H9 (cell line): ENCODE results near the gene GALNT2. TPM values are rescaled to one million over a fixed set of nuclear protein-coding genes. Genes with fewer than 3 reads are reported as not detected.
A peak's percentile ranks its signal among the peaks of the same experiment; 100 is the strongest.

ENCODE experiments used
- DNase-seq: peaks from one replicate; pipeline ENCODE4 v3.0.0-alpha.2; 2017
- H2AFZ ChIP-seq: one replicate; pipeline ENCODE4 v1.6.1; 2013; ENCODE audit warnings: mild to moderate bottlenecking, low read length, control low read depth, moderate library complexity
- H2AK5ac ChIP-seq: 2 replicates; pipeline ENCODE4 v1.6.1; 2013; ENCODE audit warnings: low read length, control low read depth, mixed read lengths; ENCODE audit not compliant: insufficient read length
- H2BK120ac ChIP-seq: one replicate; pipeline ENCODE4 v1.6.1; 2013; ENCODE audit warnings: low read depth, mild to moderate bottlenecking, low read length, control low read depth, inconsistent platforms; ENCODE audit not compliant: poor library complexity, severe bottlenecking
- H2BK12ac ChIP-seq: 2 replicates; pipeline ENCODE4 v1.6.1; 2013; ENCODE audit warnings: low read length, control low read depth, mixed read lengths, low read depth; ENCODE audit not compliant: insufficient read length
- H2BK15ac ChIP-seq: 2 replicates; pipeline ENCODE4 v1.6.1; 2013; ENCODE audit warnings: low read depth, low read length, control low read depth
- H2BK20ac ChIP-seq: one replicate; pipeline ENCODE4 v1.6.1; 2013; ENCODE audit warnings: low read depth, mild to moderate bottlenecking, low read length, control low read depth, inconsistent platforms; ENCODE audit not compliant: poor library complexity, severe bottlenecking
- H2BK5ac ChIP-seq: 2 replicates; pipeline ENCODE4 v1.6.1; 2013; ENCODE audit warnings: low read length, control low read depth, mixed read lengths; ENCODE audit not compliant: insufficient read length
- H3K14ac ChIP-seq: 2 replicates; pipeline ENCODE4 v1.6.1; 2013; ENCODE audit warnings: low read length, control low read depth; ENCODE audit not compliant: insufficient read depth
- H3K18ac ChIP-seq: 2 replicates; pipeline ENCODE4 v1.6.1; 2013; ENCODE audit warnings: low read depth, mild to moderate bottlenecking, mixed read lengths, low read length, control low read depth; ENCODE audit not compliant: insufficient read length
- H3K23ac ChIP-seq: 2 replicates; pipeline ENCODE4 v1.6.1; 2013; ENCODE audit warnings: low read length, control low read depth, mixed read lengths, low read depth; ENCODE audit not compliant: insufficient read length
- H3K23me2 ChIP-seq: 2 replicates; pipeline ENCODE4 v1.6.1; 2013; ENCODE audit warnings: low read depth, mild to moderate bottlenecking, mixed read lengths, low read length, control low read depth; ENCODE audit not compliant: insufficient read length, poor library complexity, severe bottlenecking
- H3K27ac ChIP-seq: 2 replicates; pipeline ENCODE4 v1.5.1; 2013; ENCODE audit warnings: low read length, control low read depth, mixed read lengths, low read depth; ENCODE audit not compliant: insufficient read length
- H3K27me3 ChIP-seq: 2 replicates; pipeline ENCODE4 v1.6.1; 2013; ENCODE audit warnings: low read length, control low read depth, inconsistent platforms; ENCODE audit not compliant: insufficient read depth
- H3K4ac ChIP-seq: 2 replicates; pipeline ENCODE4 v1.6.1; 2013; ENCODE audit warnings: low read depth, mild to moderate bottlenecking, control low read depth, inconsistent platforms, low read length, moderate library complexity
- H3K4me1 ChIP-seq: 2 replicates; pipeline ENCODE4 v1.6.1; 2013; ENCODE audit warnings: low read length, control low read depth, inconsistent platforms; ENCODE audit not compliant: insufficient read depth
- H3K4me2 ChIP-seq: 2 replicates; pipeline ENCODE4 v1.6.1; 2013; ENCODE audit warnings: low read length, control low read depth, mixed read lengths; ENCODE audit not compliant: insufficient read length, insufficient read depth
- H3K56ac ChIP-seq: 2 replicates; pipeline ENCODE4 v1.6.1; 2013; ENCODE audit warnings: low read depth, mild to moderate bottlenecking, mixed read lengths, low read length, control low read depth; ENCODE audit not compliant: insufficient read length
- H3K79me1 ChIP-seq: 2 replicates; pipeline ENCODE4 v1.6.1; 2013; ENCODE audit warnings: low read depth, mild to moderate bottlenecking, moderate library complexity, low read length, control low read depth, inconsistent platforms; ENCODE audit not compliant: insufficient read depth, poor library complexity, severe bottlenecking
- H3K79me2 ChIP-seq: 2 replicates; pipeline ENCODE4 v1.6.1; 2013; ENCODE audit warnings: low read length, control low read depth, inconsistent platforms; ENCODE audit not compliant: insufficient read depth
- H3K9ac ChIP-seq: 2 replicates; pipeline ENCODE4 v1.6.1; 2013; ENCODE audit warnings: low read length, control low read depth, mixed read lengths; ENCODE audit not compliant: insufficient read length; ENCODE audit errors: extremely low read depth
- H3K9me3 ChIP-seq: one replicate; pipeline ENCODE4 v1.6.1; 2013; ENCODE audit warnings: low read depth, low read length, inconsistent platforms; ENCODE audit not compliant: control insufficient read depth
- H3T11ph ChIP-seq: one replicate; pipeline ENCODE4 v1.6.1; 2013; ENCODE audit warnings: mild to moderate bottlenecking, low read length, control low read depth, inconsistent platforms
- H4K20me1 ChIP-seq: one replicate; pipeline ENCODE4 v1.6.1; 2013; ENCODE audit not compliant: control insufficient read depth, insufficient read length, insufficient read depth
- H4K5ac ChIP-seq: 2 replicates; pipeline ENCODE4 v1.6.1; 2013; ENCODE audit warnings: low read depth, mild to moderate bottlenecking, mixed read lengths, low read length, control low read depth; ENCODE audit not compliant: insufficient read length
- H4K8ac ChIP-seq: replicated peaks from 2 replicates; pipeline ENCODE4 v1.6.1; 2013; ENCODE audit warnings: low read length, control low read depth, mixed read lengths, low read depth; ENCODE audit not compliant: insufficient read length
- H4K91ac ChIP-seq: 2 replicates; pipeline ENCODE4 v1.6.1; 2013; ENCODE audit warnings: low read depth, mild to moderate bottlenecking, moderate library complexity, mixed read lengths, low read length, control low read depth; ENCODE audit not compliant: insufficient read length
- H3K27ac Mint-ChIP-seq, 3 experiments: 2 replicates in 2 of 3; 3 replicates in 1 of 3; pipeline ENCODE4 v1.8.0; 2020 to 2021; ENCODE audit warnings: mixed read lengths in 3 of 3, mild to moderate bottlenecking in 1 of 3, moderate library complexity in 1 of 3
- H3K27me3 Mint-ChIP-seq: 2 replicates; pipeline ENCODE4 v1.8.0; 2021; ENCODE audit warnings: low read depth, mild to moderate bottlenecking, moderate library complexity, mixed read lengths
- H3K36me3 Mint-ChIP-seq, 3 experiments: 2 replicates in 2 of 3; 3 replicates in 1 of 3; pipeline ENCODE4 v1.8.0; 2020 to 2021; ENCODE audit warnings: low read depth in 3 of 3, mixed read lengths in 3 of 3; ENCODE audit not compliant: insufficient read depth in 1 of 3
- H3K4me1 Mint-ChIP-seq, 2 experiments: 2 replicates each; pipeline ENCODE4 v1.8.0; 2020; ENCODE audit warnings: mixed read lengths in 2 of 2
- H3K4me3 Mint-ChIP-seq, 2 experiments: 2 replicates in 1 of 2; 3 replicates in 1 of 2; pipeline ENCODE4 v1.8.0; 2020 to 2021; ENCODE audit warnings: mild to moderate bottlenecking in 2 of 2, mixed read lengths in 2 of 2, moderate library complexity in 1 of 2
- H3K9me3 Mint-ChIP-seq, 2 experiments: 2 replicates in 1 of 2; 3 replicates in 1 of 2; pipeline ENCODE4 v1.8.0; 2020; ENCODE audit warnings: mild to moderate bottlenecking in 2 of 2, mixed read lengths in 2 of 2, moderate library complexity in 1 of 2
- CTCF ChIP-seq: fragments of 200-600 bp; sonication (generic); conservative IDR thresholded peaks from 3 replicates; pipeline ENCODE4 v1.8.0; 2021; ENCODE audit warnings: antibody characterized with exemption, mild to moderate bottlenecking
- WGBS: extraction: QIAGEN DNeasy Blood & Tissue Kit; methylation state at CpG from one replicate; pipeline ENCODE4 v1.1.7; 2013; ENCODE audit warnings: missing lambda C conversion rate, low lambda C conversion rate, mixed read lengths; ENCODE audit not compliant: insufficient read length; ENCODE audit errors: extremely low coverage; 5-methylcytosine and 5-hydroxymethylcytosine counted together
- total RNA-seq: library from RNA; stranded (reverse); gene quantifications from 2 replicates; pipeline ENCODE4 v1.2.1, GENCODE V29; 2021

The GALNT2 gene
- total RNA-seq, 1 experiment from 2014 or later, result 57.6 TPM

DNA sequence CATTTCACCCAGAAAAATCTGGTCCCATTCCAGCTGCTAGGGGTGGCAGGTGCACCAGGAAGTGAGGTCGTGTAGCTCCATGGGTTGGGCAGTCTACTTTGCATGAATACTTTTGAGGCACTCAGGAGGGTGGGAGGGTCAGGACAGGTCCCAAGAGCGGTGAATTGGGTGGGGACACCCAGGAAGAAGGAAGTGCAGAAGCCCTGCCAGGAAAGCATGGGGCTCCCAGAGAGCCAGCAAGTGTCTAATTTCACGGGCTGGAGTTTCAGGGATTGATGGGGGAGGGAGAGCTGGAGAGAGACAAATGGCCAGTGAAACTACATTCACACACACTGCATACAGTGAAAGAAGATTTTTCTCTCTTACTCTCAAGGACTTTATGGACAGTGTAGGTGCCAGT is 137.8 kb downstream of the GALNT2 start:
- no peaks in the 10 kb centered on the region for H3K79me2 ChIP-seq
- H2AK5ac ChIP-seq, result no peak overlapping the region
- no peak overlapping the region for H3K18ac ChIP-seq
- H3K4me1 ChIP-seq, result no peaks in the 10 kb centered on the region; the same call in 1 of the 2 replicates
- no peak overlapping the region for H3K4ac ChIP-seq
- Mint-ChIP-seq H3K4me3 (no peak overlapping the region), H3K36me3 (peaks cover 4 to 17% (median 9%) of the 10 kb centered on the region in 3 experiments; a peak in 6 of 7 replicates), H3K9me3 (no peaks in the 10 kb centered on the region), H3K27me3 (no peaks in the 10 kb centered on the region), H3K27ac (peak overlapping the region in 1 of 3 experiments; percentile 17; a peak in 1 of 7 replicates), H3K4me1 (peaks cover 20 to 24% of the 10 kb centered on the region in 2 experiments)
- H2AFZ ChIP-seq, result no peak overlapping the region
- no peaks in the 10 kb centered on the region for H3K9me3 ChIP-seq
- no peaks in the 10 kb centered on the region for H3K79me1 ChIP-seq
- no peak overlapping the region for H4K5ac ChIP-seq
- no peak overlapping the region for H2BK20ac ChIP-seq
- H3K14ac ChIP-seq, result no peak overlapping the region
- H3K23ac ChIP-seq, result no peak overlapping the region
- WGBS, result no CpG with 5 or more reads among the region's 3 CpGs
- no peak overlapping the region for H2BK120ac ChIP-seq
- no peak overlapping the region for H2BK5ac ChIP-seq
- H3K23me2 ChIP-seq, result no peaks in the 10 kb centered on the region
- H4K91ac ChIP-seq, result no peak overlapping the region
- H3K4me2 ChIP-seq, result no peak overlapping the region
- H4K8ac ChIP-seq, result no peak overlapping the region
- H3K9ac ChIP-seq, result no peak overlapping the region
- no peaks in the 10 kb centered on the region for H3K27me3 ChIP-seq
- H4K20me1 ChIP-seq, result no peaks in the 10 kb centered on the region
- no peak for DNase-seq
- no peak overlapping the region for H3K27ac ChIP-seq
- no peak overlapping the region for H3T11ph ChIP-seq
- no peak for TF ChIP-seq CTCF
- H3K56ac ChIP-seq, result no peak overlapping the region
- no peak overlapping the region for H2BK15ac ChIP-seq
- no peak overlapping the region for H2BK12ac ChIP-seq
